HepG2 (cell line): ENCODE measurements around the gene CDC37L1. TPM values are rescaled to one million over a fixed set of nuclear protein-coding genes. Genes with fewer than 3 reads are reported as not detected.
A peak's percentile ranks its signal among the peaks of the same experiment; 100 is the strongest.

Experiments used
- AHR ChIP-seq: IDR thresholded peaks from 2 replicates; pipeline ENCODE4 v1.6.1; 2018; ENCODE audit warnings: missing genetic modification reagents, missing compliant biosample characterization
- BCLAF1 ChIP-seq: fragments of 450-650 bp; IDR thresholded peaks from 2 replicates; pipeline ENCODE4 v1.6.1; 2017; ENCODE audit warnings: mild to moderate bottlenecking
- BRD4 ChIP-seq: sonication (generic); formaldehyde crosslinking; IDR thresholded peaks from 2 replicates; pipeline ENCODE4 v1.4.0; 2020; ENCODE audit warnings: missing genetic modification reagents
- CCAR2 ChIP-seq: fragments of 200-400 bp; formaldehyde crosslinking; optimal IDR thresholded peaks from 2 replicates; pipeline ENCODE3; 2018; ENCODE audit warnings: low read depth, mild to moderate bottlenecking, low read length, moderate library complexity
- CSRNP2 ChIP-seq: sonication (generic); formaldehyde crosslinking; conservative IDR thresholded peaks from 2 replicates; pipeline ENCODE4 v1.8.0; 2022; ENCODE audit warnings: low read depth, missing genetic modification reagents
- EP300 ChIP-seq, 3 experiments: sonication (generic) in 1 of 3; formaldehyde crosslinking in 1 of 3; IDR thresholded peaks; 2 replicates each; pipeline versions ENCODE4 v1.5.1 to v1.6.1; 2011 to 2020; ENCODE audit warnings: low read depth in 2 of 3, low read length in 2 of 3, borderline replicate concordance in 1 of 3, improper control_type of control experiment in 1 of 3, mild to moderate bottlenecking in 1 of 3, missing genetic modification reagents in 1 of 3, moderate library complexity in 1 of 3
- HIC2 ChIP-seq: sonication (generic); formaldehyde crosslinking; IDR thresholded peaks from 2 replicates; pipeline ENCODE4 v1.9.0; 2022; ENCODE audit warnings: low read depth, missing genetic modification reagents
- IKZF1 ChIP-seq: fragments of 450-650 bp; IDR thresholded peaks from 2 replicates; pipeline ENCODE4 v1.7.1; 2016
- ISX ChIP-seq: sonication (generic); formaldehyde crosslinking; conservative IDR thresholded peaks from 2 replicates; pipeline ENCODE4 v1.5.0; 2020; ENCODE audit warnings: missing genetic modification reagents
- KAT2B ChIP-seq: fragments of 150-350 bp; IDR thresholded peaks from 2 replicates; pipeline ENCODE4 v1.6.1; 2014; ENCODE audit warnings: low read depth, low read length, borderline replicate concordance
- KDM6A ChIP-seq: IDR thresholded peaks from 2 replicates; pipeline ENCODE4 v1.6.1; 2016; ENCODE audit warnings: low read depth
- MZF1 ChIP-seq: sonication (generic); formaldehyde crosslinking; IDR thresholded peaks from 2 replicates; pipeline ENCODE4 v1.8.1; 2023; ENCODE audit warnings: mild to moderate bottlenecking, missing genetic modification reagents, borderline replicate concordance
- NFRKB ChIP-seq: fragments of 450-650 bp; IDR thresholded peaks from 2 replicates; pipeline ENCODE4 v1.6.1; 2017
- PHF20 ChIP-seq: sonication (generic); formaldehyde crosslinking; IDR thresholded peaks from 2 replicates; pipeline ENCODE4 v1.5.0; 2020; ENCODE audit warnings: mild to moderate bottlenecking, missing genetic modification reagents
- POGZ ChIP-seq: sonication (generic); formaldehyde crosslinking; IDR thresholded peaks from 2 replicates; pipeline ENCODE4 v1.4.0; 2020; ENCODE audit warnings: mild to moderate bottlenecking, missing genetic modification reagents
- SMAD1 ChIP-seq: sonication (generic); formaldehyde crosslinking; IDR thresholded peaks from 2 replicates; pipeline ENCODE4 v1.4.0; 2020; ENCODE audit warnings: missing genetic modification reagents, low read depth, mild to moderate bottlenecking, borderline replicate concordance
- TRIM24 ChIP-seq: sonication (generic); formaldehyde crosslinking; IDR thresholded peaks from 2 replicates; pipeline ENCODE4 v1.8.0; 2022; ENCODE audit warnings: mild to moderate bottlenecking, missing genetic modification reagents
- ZC3H13 ChIP-seq: sonication (generic); formaldehyde crosslinking; IDR thresholded peaks from 2 replicates; pipeline ENCODE4 v1.8.1; 2023; ENCODE audit warnings: mild to moderate bottlenecking, missing genetic modification reagents, moderate library complexity
- ZNF362 ChIP-seq: sonication (generic); formaldehyde crosslinking; IDR thresholded peaks from 2 replicates; pipeline ENCODE4 v1.4.0; 2020; ENCODE audit warnings: missing genetic modification reagents, mild to moderate bottlenecking, borderline replicate concordance
- ZNF75D ChIP-seq: sonication (generic); formaldehyde crosslinking; IDR thresholded peaks from 2 replicates; pipeline ENCODE4 v1.8.1; 2023; ENCODE audit warnings: missing genetic modification reagents, mild to moderate bottlenecking, borderline replicate concordance
- ZNF792 ChIP-seq: IDR thresholded peaks from 2 replicates; pipeline ENCODE4 v1.6.1; 2016
- ZSCAN12 ChIP-seq: sonication (generic); formaldehyde crosslinking; IDR thresholded peaks from 2 replicates; pipeline ENCODE4 v1.9.0; 2021; ENCODE audit warnings: mild to moderate bottlenecking, missing genetic modification reagents
- polyA plus RNA-seq, 8 experiments: library from polyadenylated mRNA; depleted of rRNA in 3 of 8; stranded (reverse) in 7 of 8; unstranded in 1 of 8; fragments of >200 nt; fragmentation: Illumina TruSeq in 4 of 8; extraction: Trizol in 4 of 8; gene quantifications; 2 replicates each; pipeline versions ENCODE4 v1.2.1 to v1.2.3, GENCODE V29; 2011 to 2016; ENCODE audit warnings: low read depth in 4 of 8, missing spikeins in 1 of 8, mixed read lengths in 1 of 8; ENCODE audit not compliant: insufficient read depth in 1 of 8
- total RNA-seq, 5 experiments: library from RNA; depleted of rRNA; stranded (reverse); fragments of >200 nt; fragmentation: Illumina TruSeq; extraction: Trizol; gene quantifications; 2 replicates each; pipeline ENCODE4 v1.2.3, GENCODE V29; 2016; ENCODE audit warnings: low read depth in 1 of 5

The CDC37L1 gene
- total and polyA plus RNA-seq, 2 of the 13 experiments (the other 11 are each of a cell fraction or from before 2014, with no cell fraction given), result 5.5 to 17.0 TPM

- TF ChIP-seq HIC2 (CRISPR knock-in tag), result peak; percentile 30; the same call in 1 of the 2 replicates
- peak; percentile 61; the same call in 1 of the 2 replicates for TF ChIP-seq ZSCAN12 (CRISPR knock-in tag)
- TF ChIP-seq CCAR2, result no peak
- no peak for TF ChIP-seq ZNF75D (CRISPR knock-in tag)
- peak; percentile 72 for TF ChIP-seq POGZ (CRISPR knock-in tag)
- peak; percentile 76; the same call in 1 of the 2 replicates for TF ChIP-seq MZF1
- TF ChIP-seq PHF20 (CRISPR knock-in tag), result peak; percentile 63
- TF ChIP-seq ISX (CRISPR knock-in tag), result no peak
- no peak for TF ChIP-seq SMAD1 (CRISPR knock-in tag)
- no peak for TF ChIP-seq BCLAF1
- no peak for TF ChIP-seq TRIM24
- no peak for TF ChIP-seq CSRNP2
- no peak for TF ChIP-seq NFRKB
- peak; percentile 44; the same call in 1 of the 2 replicates for TF ChIP-seq ZC3H13
- peak; percentile 43 to 69; a peak in 3 of 4 replicates for TF ChIP-seq EP300 (IDR thresholded peaks at IDR 0.05; ENCODE audit: low read depth in 2 of 2, low read length in 2 of 2)
- peak; percentile 50; the same call in 1 of the 2 replicates for TF ChIP-seq EP300 (CRISPR knock-in tag; IDR thresholded peaks at IDR 0.05; ENCODE audit: borderline replicate concordance)
- TF ChIP-seq ZNF792, result peak; percentile 50; the same call in 1 of the 2 replicates
- no peak; the same call in none of the 2 replicates for TF ChIP-seq AHR (CRISPR knock-in tag)
- TF ChIP-seq KAT2B, result no peak
- 0 out of 2 replicates have a peak, but pooled peaks have one; percentile 27 for TF ChIP-seq ZNF362
- no peak; the same call in 1 of the 2 replicates for TF ChIP-seq KDM6A
- no peak for TF ChIP-seq IKZF1
- peak; percentile 80; the same call in 1 of the 2 replicates for TF ChIP-seq BRD4 (CRISPR knock-in tag)
Measured at GRCh38 chr9:4662108-4662988, 17.0 kb upstream of the CDC37L1 start, which contains the start of gene PLPP6 (continued).
